Tongue (tissue), 2 donors: ENCODE data around the gene SERTAD2. TPM values are rescaled to one million over a fixed set of nuclear protein-coding genes. Genes with fewer than 3 reads are reported as not detected.

Experiments
- DNase-seq: peaks from one replicate; pipeline ENCODE4 v3.0.0-alpha.2; 2015
- total RNA-seq: library from RNA; depleted of rRNA; stranded (reverse); fragments of >200 nt; gene quantifications from one replicate; pipeline ENCODE4 v1.2.3, GENCODE V29; 2014

SERTAD2 gene
- total RNA-seq, 1 donor from 2014 or later, result 15.6 TPM

- DNase-seq, result peak; percentile 94
Measured at GRCh38 chr2:64646007-64646880, 7.5 kb downstream of the SERTAD2 start.

GRCh38 chr2:64644458-64645382, 9.0 kb downstream of the SERTAD2 start:
- DNase-seq, result peak; percentile 92

GRCh38 chr2:64643838-64644457, 9.8 kb downstream of the SERTAD2 start:
- no peak for DNase-seq

DNA sequence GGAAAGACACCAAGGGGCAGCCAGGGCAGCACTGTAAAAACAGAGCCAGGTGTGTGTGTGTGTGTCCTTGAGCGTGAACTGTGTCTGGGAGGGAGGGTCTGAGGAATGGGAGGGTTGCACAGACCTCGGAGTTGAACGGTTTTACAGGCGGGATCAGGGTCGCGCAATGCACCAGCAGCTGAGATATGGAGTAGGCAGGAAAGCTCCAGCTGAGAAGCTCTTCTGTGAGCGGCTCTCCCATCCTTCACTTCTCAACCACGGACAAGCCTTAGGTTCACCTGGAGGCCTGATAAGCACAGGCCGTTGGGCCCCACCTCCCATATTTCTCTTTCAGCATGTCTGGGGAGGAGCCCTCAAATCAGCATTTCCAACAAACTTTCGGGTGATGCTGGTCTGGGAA, 12.1 kb downstream of the SERTAD2 start:
- DNase-seq, result no peak

DNA sequence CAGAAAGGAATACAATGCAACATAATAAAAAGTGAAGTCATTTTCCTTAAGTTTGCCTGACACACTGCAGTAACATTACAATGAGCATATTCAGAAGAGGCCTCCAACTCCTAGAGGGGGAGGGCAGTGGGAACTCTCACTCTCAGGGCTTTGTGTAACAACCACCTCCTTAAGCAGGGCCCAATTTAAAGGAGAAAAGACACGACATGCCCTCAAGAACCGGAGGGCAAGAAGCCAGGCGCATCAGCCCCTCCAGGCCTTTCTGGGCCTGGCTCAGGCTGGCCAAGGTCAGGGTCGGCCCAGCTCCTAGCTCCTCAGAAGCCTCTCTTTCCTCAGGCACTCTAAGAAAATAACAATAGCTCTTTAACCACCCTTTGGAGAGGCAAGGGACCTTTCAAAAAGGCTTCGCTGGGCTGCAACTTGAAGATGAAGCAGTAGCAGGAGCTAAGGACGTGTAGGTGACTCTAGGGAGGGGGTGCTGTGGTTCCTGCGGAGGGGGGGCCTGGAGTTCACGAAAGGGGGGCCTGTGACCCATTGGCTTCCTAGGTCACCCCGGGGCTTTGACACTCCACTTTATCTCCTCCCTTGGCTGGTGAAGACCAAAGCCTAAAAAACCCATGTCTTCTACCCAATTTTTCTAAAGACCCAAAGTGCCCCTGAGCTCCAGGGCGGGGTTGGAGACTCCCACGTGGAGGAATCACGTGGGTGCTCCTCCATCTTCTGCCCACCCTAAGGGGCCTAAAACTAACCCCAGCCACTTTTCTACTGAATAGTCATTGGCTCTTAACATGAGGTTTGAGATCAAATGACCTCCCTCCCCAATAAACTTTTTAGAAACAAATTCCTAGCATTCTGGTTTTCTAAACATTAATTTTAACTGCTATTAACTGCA, 13.3 kb downstream of the SERTAD2 start:
- no peak for DNase-seq

- no peak for DNase-seq
Measured at GRCh38 chr2:64639691-64640090, 14.0 kb downstream of the SERTAD2 start.

- DNase-seq, result no peak
Measured at GRCh38 chr2:64638502-64639120, 15.1 kb downstream of the SERTAD2 start.

- no peak for DNase-seq
Measured at GRCh38 chr2:64637931-64638330, 15.8 kb downstream of the SERTAD2 start.

DNA sequence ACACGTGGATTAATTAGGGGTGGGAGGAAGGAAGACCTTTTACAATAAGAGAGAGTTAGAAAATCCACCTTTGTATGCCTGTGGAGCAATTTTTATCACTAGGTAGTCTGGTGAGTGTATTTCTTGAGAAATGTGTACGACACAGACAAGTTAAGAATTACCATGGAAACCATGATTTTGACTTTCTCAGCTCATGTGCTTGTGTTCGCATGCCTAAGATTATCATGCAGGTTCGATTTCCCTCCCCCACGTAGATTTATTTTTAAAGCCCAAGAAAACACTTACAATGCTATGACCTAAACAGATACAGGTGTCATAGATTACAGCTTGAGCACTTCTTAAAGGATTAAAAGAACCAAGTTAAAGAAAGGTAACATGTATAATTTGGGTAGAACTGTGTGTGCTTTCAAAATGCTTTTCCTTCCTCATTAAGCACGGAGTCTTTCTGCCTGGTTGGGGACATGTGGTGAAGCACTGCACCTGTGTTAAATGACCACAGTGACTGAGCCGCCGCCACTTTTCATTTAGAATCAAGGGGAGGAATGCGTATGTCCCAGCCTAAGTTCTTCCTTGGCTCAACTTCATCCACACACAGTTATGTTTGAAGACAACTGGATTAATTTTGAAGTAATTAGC, 16.6 kb downstream of the SERTAD2 start:
- no peak for DNase-seq

DNA sequence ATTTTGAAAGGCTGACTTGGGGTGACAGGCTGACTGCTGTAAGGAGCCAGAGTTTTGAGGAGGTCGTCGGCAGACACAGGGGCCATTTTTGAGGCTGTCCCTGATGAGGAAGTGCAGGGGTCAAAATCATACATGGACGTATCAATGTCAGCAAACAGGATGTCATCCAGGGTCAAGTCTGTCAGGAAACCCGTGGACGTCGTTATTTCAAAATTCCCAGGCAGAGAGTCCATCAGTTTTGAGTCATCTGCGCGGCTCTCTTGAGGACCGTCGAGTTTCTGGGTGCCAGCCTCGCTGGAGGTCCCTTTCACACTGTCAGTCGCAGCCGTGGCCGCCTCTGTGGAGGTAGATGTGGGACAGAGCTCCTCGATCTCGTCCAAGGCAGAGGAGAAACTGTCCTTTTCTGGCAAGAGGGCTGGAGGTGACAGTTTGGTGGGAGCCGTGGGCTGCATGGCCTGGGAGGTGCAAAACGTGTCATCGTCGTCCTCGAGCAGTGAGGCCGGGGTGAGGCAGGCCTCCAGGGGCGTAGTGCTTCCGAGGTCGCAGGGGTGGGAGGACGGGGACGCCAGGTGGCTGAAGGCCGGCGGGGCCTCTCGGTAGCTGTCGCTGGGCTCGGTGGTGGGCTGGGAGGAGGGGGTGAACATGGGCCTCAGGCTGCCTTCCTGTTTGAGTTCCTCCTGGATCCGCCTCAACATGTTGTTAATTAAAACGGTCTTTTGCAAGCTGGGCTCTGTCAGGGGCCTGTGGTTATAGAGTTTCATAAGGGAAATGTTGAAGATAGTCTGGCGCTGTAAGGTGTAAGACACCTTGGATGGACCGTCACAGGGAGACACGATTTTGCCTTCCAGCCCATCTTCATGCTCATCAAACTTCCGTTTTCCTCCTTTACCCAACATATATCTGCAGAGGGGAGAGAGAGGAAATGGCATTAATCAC, 17.5 kb downstream of the SERTAD2 start:
- DNase-seq, result no peak

- no peak for DNase-seq
Measured at GRCh38 chr2:64634345-64635267, 19.1 kb downstream of the SERTAD2 start.

- peak; percentile 68 for DNase-seq
Measured at GRCh38 chr2:64632835-64633819, 20.6 kb downstream of the SERTAD2 start.

DNA sequence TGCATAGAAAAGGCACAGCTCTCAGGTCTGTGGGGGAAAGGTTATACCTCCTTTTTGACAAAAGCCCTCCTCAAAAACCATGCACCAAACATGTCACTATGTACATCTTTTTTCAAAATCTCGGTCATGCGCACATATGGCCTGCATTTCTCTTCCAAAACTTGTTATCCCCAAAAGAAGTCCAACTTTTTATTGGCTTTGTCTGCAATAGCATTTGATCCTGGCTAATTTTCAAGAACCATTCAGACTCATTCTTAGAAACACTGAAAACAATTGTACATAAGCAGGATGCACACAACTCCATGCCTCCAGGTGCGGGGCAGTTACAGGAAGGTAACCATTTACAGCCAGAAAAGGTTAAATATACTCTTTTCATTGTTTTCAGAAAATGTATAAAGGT, 21.9 kb downstream of the SERTAD2 start:
- DNase-seq, result no peak

DNA sequence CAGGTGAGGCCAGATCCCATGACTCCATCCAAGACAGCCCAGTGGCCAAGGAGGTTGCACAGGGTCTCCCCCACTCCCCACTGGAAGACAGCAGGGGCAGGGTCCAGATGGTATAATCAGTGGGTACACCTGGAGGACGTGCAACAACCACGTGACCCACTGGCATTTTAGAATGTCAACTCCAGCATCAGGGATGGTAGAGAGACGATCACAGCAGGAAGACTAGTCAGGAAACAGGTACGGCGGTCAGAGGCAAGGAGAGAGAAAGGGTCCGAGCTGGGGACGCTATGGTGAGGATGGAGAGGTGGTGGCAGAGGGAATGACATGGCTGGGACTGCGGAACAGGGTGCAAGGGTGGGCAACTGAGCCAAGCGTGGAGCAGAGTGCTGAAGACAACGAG, 23.0 kb downstream of the SERTAD2 start:
- DNase-seq, result no peak

DNA sequence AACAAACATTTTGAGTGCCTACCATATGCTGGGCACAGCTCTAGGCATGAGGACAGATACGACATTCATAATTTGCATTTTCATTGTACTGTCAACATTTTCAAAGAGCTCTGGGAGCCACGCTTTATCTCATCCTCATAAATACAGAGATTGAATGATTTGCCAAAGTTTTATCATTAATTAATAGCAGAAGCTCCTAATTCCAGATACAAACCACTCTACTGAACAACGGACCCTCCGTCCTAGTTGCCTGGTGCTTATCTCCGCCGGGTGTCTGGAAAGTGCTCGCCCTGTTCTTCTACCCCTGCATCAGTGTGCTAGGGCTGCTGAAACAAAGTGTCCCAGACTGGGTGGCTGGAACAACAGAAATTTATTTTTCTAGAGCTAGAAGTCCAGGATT, 23.8 kb downstream of the SERTAD2 start:
- no peak for DNase-seq

DNA sequence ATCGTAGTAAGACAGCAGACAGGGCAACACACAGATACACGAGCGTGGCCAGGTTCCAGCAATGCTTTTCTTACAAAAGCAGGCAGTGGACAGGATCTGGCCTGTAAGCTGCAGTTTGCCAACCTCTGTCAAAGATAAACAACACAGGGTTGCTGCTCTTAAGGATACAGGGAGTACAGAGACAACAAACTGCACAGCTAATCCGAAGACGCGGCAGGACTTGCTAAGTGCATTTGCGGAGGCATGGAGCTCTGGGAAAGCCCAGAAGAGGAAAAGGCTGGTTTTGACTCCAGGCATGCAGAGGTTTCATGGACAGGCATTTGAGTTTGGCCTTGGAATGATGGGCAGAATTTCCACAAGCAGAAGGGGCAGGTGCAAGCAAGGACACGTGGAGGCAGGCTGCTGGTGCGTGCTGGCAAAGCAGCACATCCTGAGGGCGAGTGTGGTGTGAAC, 24.4 kb downstream of the SERTAD2 start:
- DNase-seq, result no peak
